Bone marrow (tissue), 2 donors: ENCODE measurements around the gene CLASRP.

Experiments used
- DNase-seq, 2 donors: peaks; one replicate each; lab custom pipeline; 2025; lab: John Stamatoyannopoulos, UW

The CLASRP gene

GRCh38 chr19:45021971-45022370 lies 16.9 kb upstream of the CLASRP start:
- no peak for DNase-seq

- DNase-seq, result no peak
These were observed 15.8 kb upstream of the CLASRP start for GRCh38 chr19:45023048-45023447.

GRCh38 chr19:45025264-45025663 lies 13.6 kb upstream of the CLASRP start:
- DNase-seq, result no peak

GRCh38 chr19:45027371-45027770 lies 11.5 kb upstream of the CLASRP start:
- DNase-seq, result no peak

GRCh38 chr19:45030825-45031224 lies 8.0 kb upstream of the CLASRP start:
- DNase-seq, result no peak

- DNase-seq, result no peak
These were observed 6.4 kb upstream of the CLASRP start for GRCh38 chr19:45032421-45032820.

- no peak for DNase-seq
These were observed 3.1 kb upstream of the CLASRP start for GRCh38 chr19:45035755-45036154.

GRCh38 chr19:45037393-45038169 lies 1.3 kb upstream of the CLASRP start:
- no peak for DNase-seq

- DNase-seq, result no peak
These were observed 1.4 kb downstream of the CLASRP start for GRCh38 chr19:45040059-45040771.

- no peak for DNase-seq
These were observed 2.3 kb downstream of the CLASRP start for GRCh38 chr19:45041125-45041524.

- no peak for DNase-seq
These were observed 7.0 kb downstream of the CLASRP start for GRCh38 chr19:45045671-45046353.

GRCh38 chr19:45046355-45046754 lies 7.5 kb downstream of the CLASRP start:
- DNase-seq, result no peak

GRCh38 chr19:45047188-45047797 lies 8.4 kb downstream of the CLASRP start:
- DNase-seq, result peak in 1 of 2 donors; percentile 85

- DNase-seq, result no peak
These were observed 10.4 kb downstream of the CLASRP start for GRCh38 chr19:45049073-45049736.

- DNase-seq, result no peak
These were observed 11.2 kb downstream of the CLASRP start for GRCh38 chr19:45050036-45050435.

- no peak for DNase-seq
These were observed 13.2 kb downstream of the CLASRP start for GRCh38 chr19:45051929-45052579.

GRCh38 chr19:45056831-45057230 lies 18.0 kb downstream of the CLASRP start:
- no peak for DNase-seq

- no peak for DNase-seq
These were observed 18.6 kb downstream of the CLASRP start for GRCh38 chr19:45057444-45057843.

- no peak for DNase-seq
These were observed 19.8 kb downstream of the CLASRP start for GRCh38 chr19:45058622-45059159.

GRCh38 chr19:45059258-45059965 lies 20.6 kb downstream of the CLASRP start:
- peak; percentile 59 to 80 for DNase-seq
